ENCODE data around the gene STOX1.
A peak's percentile ranks its signal among the peaks of the same experiment; 100 is the strongest.
"Not testable (repeated sequence)": the region's sequence is repeated elsewhere in the genome, so short reads cannot be mapped to it uniquely, and the experiment has no call there.

Gene STOX1, protein sequence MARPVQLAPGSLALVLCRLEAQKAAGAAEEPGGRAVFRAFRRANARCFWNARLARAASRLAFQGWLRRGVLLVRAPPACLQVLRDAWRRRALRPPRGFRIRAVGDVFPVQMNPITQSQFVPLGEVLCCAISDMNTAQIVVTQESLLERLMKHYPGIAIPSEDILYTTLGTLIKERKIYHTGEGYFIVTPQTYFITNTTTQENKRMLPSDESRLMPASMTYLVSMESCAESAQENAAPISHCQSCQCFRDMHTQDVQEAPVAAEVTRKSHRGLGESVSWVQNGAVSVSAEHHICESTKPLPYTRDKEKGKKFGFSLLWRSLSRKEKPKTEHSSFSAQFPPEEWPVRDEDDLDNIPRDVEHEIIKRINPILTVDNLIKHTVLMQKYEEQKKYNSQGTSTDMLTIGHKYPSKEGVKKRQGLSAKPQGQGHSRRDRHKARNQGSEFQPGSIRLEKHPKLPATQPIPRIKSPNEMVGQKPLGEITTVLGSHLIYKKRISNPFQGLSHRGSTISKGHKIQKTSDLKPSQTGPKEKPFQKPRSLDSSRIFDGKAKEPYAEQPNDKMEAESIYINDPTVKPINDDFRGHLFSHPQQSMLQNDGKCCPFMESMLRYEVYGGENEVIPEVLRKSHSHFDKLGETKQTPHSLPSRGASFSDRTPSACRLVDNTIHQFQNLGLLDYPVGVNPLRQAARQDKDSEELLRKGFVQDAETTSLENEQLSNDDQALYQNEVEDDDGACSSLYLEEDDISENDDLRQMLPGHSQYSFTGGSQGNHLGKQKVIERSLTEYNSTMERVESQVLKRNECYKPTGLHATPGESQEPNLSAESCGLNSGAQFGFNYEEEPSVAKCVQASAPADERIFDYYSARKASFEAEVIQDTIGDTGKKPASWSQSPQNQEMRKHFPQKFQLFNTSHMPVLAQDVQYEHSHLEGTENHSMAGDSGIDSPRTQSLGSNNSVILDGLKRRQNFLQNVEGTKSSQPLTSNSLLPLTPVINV

DNA sequence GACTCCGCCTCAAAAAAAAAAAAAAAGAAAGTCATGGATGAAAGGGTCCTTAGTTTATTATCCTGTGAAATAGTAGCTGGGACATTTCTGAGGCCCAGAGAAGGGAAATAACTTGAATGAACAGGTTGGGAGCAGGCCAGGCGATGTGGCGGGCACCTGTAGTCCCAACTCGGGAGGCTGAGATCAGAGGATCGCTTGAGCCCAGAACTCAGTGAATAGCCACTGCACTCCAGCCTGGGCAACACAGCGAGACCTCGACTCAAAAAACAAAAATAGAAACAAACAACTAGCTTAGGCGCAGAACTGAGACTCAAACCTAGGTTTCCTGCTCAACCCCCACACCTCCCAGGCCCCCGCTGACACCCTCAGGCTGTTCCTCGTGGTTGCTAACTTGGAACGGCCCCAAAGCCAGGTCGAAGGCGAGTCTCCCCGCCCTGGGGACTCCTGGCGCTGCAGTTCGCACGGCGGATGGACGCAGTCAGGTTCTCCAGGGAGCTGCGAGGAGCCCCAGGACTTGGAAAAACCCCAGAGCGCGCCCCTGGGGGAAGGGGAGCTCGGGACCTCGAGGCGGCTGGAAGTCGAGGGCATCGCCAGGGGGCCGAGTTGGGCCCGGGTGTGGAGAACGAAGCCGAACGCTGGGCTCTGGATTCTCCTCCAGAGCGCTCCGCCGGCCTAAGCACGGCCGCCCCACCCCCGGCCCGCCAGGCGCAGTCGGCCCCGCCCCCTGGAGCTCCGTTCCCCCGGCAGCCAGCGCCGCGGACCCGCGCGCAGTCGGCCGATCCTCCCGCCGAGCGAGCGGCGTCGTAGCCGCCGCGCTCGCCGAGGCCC is at the start of gene STOX1:
Gene STOX1 (plus strand): TSS at position 768 of the 828 bp plus-strand sequence. CDS start 93 bp downstream, outside the sequence.
- no peak for FAIRE-seq

DNA sequence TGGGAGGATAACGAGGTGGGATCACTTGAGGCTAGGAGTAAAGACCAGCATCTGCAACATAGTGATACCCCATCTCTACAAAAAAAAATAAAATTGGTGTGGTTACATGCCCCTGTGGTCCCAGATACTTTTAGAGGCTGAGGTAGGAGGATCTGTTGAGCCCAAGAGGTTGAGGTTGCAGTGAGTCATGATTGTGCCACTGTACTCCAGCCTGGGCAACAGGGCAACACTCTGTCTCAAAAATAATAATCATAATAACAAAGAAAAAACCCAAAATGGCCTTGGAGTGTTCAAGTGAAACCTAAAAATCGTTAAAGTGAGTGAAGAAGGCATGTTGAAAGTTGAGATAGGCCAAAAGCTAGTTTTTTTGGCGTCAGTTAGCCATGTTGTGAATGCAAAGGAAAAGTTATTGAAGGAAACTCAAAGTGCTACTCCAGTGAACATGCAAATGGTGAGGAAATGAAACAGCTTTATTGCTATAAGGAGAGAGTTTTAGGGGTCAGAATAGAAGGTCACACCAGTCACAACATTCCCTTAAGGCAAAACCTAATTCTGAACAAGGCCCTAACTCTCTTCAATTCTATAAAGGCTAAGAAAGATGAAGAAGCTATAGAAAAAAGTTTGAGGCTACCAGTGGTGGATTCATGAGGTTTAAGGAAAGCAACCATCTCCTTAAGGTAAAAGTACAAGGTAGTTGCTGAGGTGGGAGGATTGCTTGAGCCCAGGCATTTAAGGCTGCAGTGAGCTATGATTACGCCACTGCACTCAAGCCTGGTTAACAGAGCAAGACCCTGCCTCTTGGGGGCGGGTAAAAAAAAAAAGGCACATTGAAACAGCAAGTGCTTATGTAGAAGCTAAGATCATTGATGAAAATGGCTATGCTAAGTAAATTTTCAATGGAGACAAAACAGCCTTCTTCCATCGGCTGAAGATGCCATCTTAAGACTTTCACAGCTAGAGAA is 45.4 kb upstream of the STOX1 start:
- no peak for FAIRE-seq

DNA sequence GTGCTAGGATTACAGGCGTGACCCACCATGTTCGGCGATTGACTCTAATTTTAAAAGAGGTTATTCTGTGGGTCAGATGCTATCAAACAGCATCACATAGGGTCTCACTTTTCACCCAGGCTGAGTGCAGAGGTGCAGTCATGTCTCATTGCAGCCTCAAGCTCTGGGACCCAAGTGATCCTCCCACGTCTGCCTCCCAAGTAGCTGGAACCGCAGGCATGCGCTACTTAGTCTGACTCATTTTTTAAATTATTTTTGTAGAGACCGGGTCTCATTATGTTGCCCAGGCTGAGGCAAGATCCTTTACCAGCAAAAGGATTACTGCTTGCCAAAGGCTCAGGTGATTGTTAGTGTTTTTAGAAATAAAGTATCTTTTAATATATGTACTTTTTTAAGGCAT is 42.9 kb upstream of the STOX1 start:
- FAIRE-seq = no peak

- FAIRE-seq = peak; percentile 68
Observed at GRCh38 chr10:68787813-68788212, 39.5 kb upstream of the STOX1 start.

DNA sequence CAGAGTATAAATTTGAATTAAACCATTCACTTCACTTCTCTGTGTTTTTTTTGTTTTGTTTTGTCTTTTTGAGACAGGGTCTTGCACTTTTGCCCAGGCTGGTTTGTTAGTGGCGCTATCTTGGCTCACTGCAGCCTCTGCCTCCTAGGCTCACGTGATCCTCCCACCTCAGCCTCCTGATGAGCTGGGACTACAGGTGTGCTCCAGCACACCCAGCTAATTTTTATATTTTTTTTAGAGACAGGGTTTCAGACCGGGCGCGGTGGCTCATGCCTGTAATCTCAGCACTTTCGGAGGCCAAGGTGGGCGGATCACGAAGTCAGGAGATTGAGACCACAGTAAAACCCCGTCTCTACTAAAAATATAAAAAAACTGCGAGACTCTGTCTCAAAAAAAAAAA is 36.9 kb upstream of the STOX1 start:
- FAIRE-seq = no peak

GRCh38 chr10:68792115-68792514 is 35.2 kb upstream of the STOX1 start:
- FAIRE-seq = no peak

DNA sequence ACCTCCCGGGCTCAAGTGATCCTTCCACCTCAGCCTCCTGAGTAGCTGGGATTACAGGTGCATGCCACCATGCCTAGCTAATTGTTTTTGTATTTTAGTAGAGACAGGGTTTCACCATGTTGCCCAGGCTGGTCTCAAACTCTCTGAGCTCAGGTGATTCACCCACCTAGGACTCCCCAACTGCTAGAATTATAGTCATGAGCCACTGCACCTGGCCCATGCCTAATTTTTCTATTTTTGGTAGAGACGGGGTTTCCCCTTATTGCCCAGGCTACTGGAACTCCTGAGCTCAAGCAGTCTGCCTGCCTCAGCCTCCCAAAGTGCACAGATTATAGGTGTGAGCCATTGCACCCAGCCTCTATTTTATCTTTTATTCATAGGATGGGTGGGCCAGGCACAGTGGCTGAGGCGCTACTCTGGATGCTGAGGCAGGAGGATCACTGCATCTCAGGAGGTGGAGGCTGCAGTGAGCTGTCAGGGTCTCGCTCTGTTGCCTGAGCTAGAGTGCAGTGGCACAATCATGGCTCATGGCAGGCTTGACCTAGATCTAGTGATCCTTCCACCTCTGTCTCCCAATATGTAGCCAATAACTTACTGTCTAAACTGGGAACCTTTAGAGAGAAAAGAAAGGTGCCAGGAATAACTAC is 31.3 kb upstream of the STOX1 start:
- no peak for FAIRE-seq

GRCh38 chr10:68796605-68797004 is 30.7 kb upstream of the STOX1 start:
- FAIRE-seq = no peak

- no peak for FAIRE-seq
Observed at GRCh38 chr10:68800211-68800610, 27.1 kb upstream of the STOX1 start.

DNA sequence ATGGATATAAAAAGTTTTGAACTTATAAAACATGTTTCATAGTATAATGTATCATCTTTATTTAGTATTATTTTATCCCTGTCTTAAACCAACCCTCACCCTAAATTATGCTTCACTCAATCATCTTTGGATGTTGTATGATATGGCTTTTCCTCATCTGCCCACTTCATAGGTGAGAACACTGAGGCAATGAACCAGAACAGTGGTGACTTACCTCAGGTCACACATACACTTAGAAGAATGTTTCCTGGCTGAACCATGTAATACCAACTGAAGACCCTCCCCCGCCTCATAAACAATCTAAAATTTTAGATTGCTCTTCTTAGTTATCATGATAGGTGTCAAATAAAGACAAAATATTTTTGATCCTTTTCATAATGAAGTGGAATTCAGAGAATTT is 22.6 kb upstream of the STOX1 start:
- no peak for FAIRE-seq

DNA sequence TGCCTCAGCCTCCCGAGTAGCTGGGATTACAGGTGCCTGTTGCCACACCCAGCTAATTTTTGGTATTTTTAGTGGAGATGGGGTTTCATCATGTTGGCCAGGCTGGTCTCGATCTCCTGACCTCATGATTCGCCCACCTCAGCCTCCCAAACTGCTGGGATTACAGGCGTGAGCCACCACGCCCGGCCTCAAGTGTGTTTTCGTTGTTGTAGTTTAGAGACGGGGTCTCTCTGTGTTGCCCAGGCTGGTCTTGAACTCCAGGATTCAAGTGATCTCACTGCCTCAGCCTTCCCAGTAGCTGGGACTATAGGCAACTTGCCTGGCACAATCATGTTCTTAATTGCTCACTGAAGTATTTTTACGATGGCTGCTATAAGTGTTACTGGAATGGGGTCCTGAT is 16.5 kb upstream of the STOX1 start:
- FAIRE-seq = not testable (repeated sequence)

- no peak for FAIRE-seq
Observed at GRCh38 chr10:68811314-68812009, 15.9 kb upstream of the STOX1 start.

GRCh38 chr10:68812420-68812819 is 14.9 kb upstream of the STOX1 start:
- no peak for FAIRE-seq

GRCh38 chr10:68813559-68813958 is 13.8 kb upstream of the STOX1 start:
- FAIRE-seq = no peak

DNA sequence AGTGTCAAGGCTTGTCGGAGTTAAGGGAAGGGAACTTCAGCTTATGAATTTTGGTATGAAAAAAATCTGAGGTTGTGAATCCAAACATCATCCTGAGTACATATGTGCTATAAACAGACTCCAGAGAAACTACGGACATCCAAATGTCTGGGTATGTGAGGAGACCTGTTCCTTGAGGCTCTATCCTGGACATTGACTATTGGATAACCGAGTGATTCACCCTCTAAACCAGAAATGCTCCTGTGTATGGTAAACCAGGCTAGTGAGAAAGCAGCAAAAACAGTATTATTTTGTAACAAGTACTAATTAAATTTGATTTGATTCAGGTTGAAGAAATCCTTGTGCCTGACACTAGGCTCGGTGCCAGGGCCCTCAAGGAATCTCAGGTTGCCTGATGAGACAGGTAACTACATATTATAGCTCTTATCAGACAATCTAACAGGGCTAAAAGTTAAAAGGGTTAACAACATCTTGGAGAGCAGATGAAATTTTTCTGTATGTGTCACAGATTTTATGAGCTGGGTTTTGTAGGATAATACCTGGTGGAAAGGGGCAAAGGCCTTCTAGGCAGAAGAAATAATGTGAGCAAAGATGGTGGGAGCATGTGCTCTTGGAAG is 10.4 kb upstream of the STOX1 start:
- FAIRE-seq = no peak

DNA sequence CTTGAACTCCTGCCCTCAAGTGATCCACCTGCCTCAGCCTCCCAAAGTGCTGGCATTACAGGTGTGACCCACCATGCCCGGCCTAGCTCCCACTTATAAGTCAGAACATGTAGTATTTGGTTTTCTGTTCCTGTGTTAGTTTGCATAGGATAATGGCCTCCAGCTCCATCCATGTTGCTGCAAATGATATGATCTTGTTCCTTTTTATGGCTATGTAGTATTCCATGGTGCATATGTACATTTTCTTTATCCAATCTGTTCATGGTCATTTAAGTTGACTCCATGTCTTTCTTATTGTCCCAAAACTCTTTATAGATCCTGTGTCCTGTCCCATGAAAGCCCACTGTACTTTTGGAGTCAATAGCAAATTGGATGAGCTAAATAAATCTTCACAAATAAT is 7.0 kb upstream of the STOX1 start:
- FAIRE-seq = not testable (repeated sequence)

- not testable (repeated sequence) for FAIRE-seq
Observed at GRCh38 chr10:68822626-68823025, 4.7 kb upstream of the STOX1 start.

GRCh38 chr10:68827592-68827959 is 245 bp downstream of the STOX1 start:
- not testable (repeated sequence) for FAIRE-seq

DNA sequence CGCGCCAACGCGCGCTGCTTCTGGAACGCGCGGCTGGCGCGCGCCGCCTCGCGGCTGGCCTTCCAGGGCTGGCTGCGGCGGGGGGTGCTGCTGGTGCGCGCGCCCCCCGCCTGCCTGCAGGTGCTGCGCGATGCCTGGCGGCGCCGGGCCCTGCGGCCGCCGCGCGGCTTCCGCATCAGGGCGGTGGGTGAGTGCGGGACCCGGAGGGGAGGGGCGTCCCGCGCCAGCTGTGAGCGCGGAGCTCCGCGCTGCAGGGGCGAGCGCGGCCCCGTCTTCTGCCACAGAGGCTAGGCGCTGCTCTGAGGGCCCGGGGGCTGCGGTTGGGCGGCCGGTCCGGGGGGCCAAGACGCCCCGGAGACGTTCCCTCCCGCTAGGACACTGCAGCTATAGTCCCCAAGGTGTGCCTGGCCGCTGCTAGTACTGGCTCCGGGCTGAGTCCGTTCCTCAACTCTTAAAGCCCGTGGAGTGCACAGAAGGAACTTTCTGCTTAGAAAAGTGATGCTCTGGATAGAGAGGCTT is 811 bp downstream of the STOX1 start:
- FAIRE-seq = not testable (repeated sequence)

DNA sequence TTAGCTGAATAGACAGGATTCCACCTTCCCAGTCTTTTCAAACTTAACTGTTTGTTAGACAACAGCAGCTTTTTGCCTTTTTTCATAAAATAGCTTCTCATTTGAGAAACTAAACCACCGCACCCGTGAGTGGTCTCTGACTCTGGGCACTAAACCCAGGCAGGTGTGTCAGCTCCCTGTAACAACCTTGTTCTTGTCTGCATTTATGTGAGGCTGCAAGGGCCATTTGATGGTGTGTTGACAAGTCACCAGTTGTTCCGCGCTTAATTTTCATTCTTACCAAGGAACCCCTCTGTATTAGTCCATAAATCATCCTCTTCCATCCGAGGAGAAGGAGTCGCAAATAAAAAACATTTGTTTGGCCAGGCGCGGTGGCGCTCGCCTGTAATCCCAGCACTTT is 1.5 kb downstream of the STOX1 start:
- no peak for FAIRE-seq
